ENCODE measurements around the gene HOXD9. TPM values are rescaled to one million over a fixed set of nuclear protein-coding genes. Genes with fewer than 3 reads are reported as not detected.

HOXD9 gene
- total RNA-seq, 1 experiment from 2014 or later, result not detected

DNA sequence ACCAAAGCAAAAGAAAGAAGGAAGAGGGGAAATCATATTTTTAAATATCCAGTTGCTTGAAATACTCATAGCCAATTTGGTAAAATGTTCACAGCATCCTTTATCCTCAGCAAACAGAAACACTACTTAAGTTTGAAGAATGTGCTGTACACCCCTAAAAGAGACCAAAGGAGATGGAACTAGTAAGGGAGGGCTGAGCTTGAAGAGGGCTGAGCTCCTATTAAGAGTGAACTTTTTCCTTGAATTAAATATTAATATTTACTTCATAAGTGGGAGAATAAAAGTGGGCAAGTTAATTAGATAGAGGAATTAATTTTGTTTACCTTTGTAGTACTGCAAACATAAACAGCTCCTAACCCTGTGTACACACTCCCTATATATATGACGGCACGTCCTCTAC is 45.7 kb upstream of the HOXD9 start:
- Histone ChIP-seq H2AFZ (ENCODE audit: low read length) (no peak overlapping the region), H3K79me2 (ENCODE audit: insufficient read depth, low read length) (no peaks in the 10 kb centered on the region), H3T11ph (ENCODE audit: low read length) (no peak overlapping the region), H2AK5ac (ENCODE audit: insufficient read length, low read length) (no peak overlapping the region), H3K56ac (ENCODE audit: insufficient read length, low read depth, low read length) (no peak overlapping the region), H3K23me2 (ENCODE audit: insufficient read length, low read depth, low read length, poor library complexity, severe bottlenecking) (peaks cover 7% of the 10 kb centered on the region), H2BK15ac (ENCODE audit: low read depth, low read length) (no peak overlapping the region), H3K23ac (ENCODE audit: insufficient read length, low read depth, low read length) (no peak overlapping the region), H3K27me3 (ENCODE audit: insufficient read depth, low read length) (peaks cover 87% of the 10 kb centered on the region), H4K91ac (ENCODE audit: insufficient read length, low read depth, low read length) (no peak overlapping the region), H3K14ac (ENCODE audit: insufficient read depth, low read length) (no peak overlapping the region), H3K9ac (ENCODE audit: extremely low read depth, insufficient read length, low read length) (no peak overlapping the region), H2BK120ac (ENCODE audit: low read depth, low read length, poor library complexity, severe bottlenecking) (no peak overlapping the region), H2BK12ac (ENCODE audit: insufficient read length, low read depth, low read length) (no peak overlapping the region), H3K18ac (ENCODE audit: insufficient read length, low read depth, low read length) (no peak overlapping the region), H3K4me1 (ENCODE audit: insufficient read depth, low read length) (no peaks in the 10 kb centered on the region), H4K8ac (replicated peaks; ENCODE audit: insufficient read length, low read depth, low read length) (no peak overlapping the region), H3K4ac (ENCODE audit: low read depth, low read length) (no peak overlapping the region), H2BK20ac (ENCODE audit: low read depth, low read length, poor library complexity, severe bottlenecking) (no peak overlapping the region), H2BK5ac (ENCODE audit: insufficient read length, low read length) (no peak overlapping the region), H4K20me1 (ENCODE audit: control insufficient read depth, insufficient read depth, insufficient read length) (no peaks in the 10 kb centered on the region), H4K5ac (ENCODE audit: insufficient read length, low read depth, low read length) (no peak overlapping the region), H3K9me3 (ENCODE audit: control insufficient read depth, low read depth, low read length) (no peaks in the 10 kb centered on the region), H3K79me1 (ENCODE audit: insufficient read depth, low read depth, low read length, poor library complexity, severe bottlenecking) (no peaks in the 10 kb centered on the region), H3K27ac (ENCODE audit: insufficient read length, low read depth, low read length) (no peak overlapping the region), H3K4me2 (ENCODE audit: insufficient read depth, insufficient read length, low read length) (no peak overlapping the region)
- WGBS (ENCODE audit: extremely low coverage, insufficient read length, low lambda C conversion rate), result no CpG with 5 or more reads among the region's 2 CpGs
- TF ChIP-seq, protein P1, sequence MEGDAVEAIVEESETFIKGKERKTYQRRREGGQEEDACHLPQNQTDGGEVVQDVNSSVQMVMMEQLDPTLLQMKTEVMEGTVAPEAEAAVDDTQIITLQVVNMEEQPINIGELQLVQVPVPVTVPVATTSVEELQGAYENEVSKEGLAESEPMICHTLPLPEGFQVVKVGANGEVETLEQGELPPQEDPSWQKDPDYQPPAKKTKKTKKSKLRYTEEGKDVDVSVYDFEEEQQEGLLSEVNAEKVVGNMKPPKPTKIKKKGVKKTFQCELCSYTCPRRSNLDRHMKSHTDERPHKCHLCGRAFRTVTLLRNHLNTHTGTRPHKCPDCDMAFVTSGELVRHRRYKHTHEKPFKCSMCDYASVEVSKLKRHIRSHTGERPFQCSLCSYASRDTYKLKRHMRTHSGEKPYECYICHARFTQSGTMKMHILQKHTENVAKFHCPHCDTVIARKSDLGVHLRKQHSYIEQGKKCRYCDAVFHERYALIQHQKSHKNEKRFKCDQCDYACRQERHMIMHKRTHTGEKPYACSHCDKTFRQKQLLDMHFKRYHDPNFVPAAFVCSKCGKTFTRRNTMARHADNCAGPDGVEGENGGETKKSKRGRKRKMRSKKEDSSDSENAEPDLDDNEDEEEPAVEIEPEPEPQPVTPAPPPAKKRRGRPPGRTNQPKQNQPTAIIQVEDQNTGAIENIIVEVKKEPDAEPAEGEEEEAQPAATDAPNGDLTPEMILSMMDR (conservative IDR thresholded peaks at IDR 0.05), result no peak
- H3K9me3 Mint-ChIP-seq, result peaks cover 10 to 11% of the 10 kb centered on the region in 2 experiments
- no peak overlapping the region for H3K4me3 Mint-ChIP-seq
- H3K27ac Mint-ChIP-seq, result no peak overlapping the region
- H3K27me3 Mint-ChIP-seq (ENCODE audit: low read depth), result peaks cover 96% of the 10 kb centered on the region
- H3K36me3 Mint-ChIP-seq (ENCODE audit: insufficient read depth in 1 of 3, low read depth in 3 of 3), result peaks cover 0 to 4% (median 0%) of the 10 kb centered on the region in 3 experiments; a peak in 1 of 7 replicates
- H3K4me1 Mint-ChIP-seq, result peaks cover 15 to 36% of the 10 kb centered on the region in 2 experiments
- no peak for DNase-seq

All from H9 (cell line).